Activated CD8-positive, alpha-beta memory T cell treated with anti-CD3 and anti-CD28 coated beads for 4 hours (primary cell): ENCODE measurements around the gene GORASP1.

ENCODE experiments used
- DNase-seq, 2 donors: peaks; one replicate each; pipeline ENCODE4 v3.0.0-alpha.2; 2020; ENCODE audit warnings: low read depth in 2 of 2

Gene GORASP1

DNA sequence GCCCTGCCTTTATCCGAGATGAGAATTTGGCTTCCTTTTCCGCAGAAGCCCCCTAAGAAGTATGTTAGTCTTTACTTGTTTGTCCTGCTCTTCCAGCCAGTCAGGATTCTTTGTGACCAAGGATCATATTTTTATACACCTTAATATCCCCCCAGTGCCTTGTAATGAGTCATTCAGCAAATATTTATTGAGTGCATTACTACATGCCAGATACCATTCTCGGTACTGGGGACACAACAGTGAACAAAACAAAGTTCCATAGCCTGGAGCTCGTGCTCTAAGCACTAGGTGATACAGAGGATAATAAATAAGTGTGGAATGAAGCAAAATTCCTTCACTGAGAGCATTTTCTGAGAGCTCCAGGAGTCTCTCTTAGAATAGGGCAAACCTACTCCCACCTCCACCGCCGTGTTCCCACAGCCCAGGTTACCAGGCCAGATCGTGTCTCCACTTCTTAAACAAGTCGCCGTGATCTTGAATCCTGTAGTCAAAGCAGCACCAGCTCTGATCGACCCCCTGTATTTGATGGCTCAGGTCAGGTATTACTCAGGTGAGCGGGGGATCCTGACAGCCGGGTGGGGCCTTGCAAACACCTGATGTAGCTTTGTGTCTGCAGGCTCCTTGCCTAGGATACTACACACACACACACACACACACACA lies 18.5 kb upstream of the GORASP1 start:
- DNase-seq, result no peak

DNA sequence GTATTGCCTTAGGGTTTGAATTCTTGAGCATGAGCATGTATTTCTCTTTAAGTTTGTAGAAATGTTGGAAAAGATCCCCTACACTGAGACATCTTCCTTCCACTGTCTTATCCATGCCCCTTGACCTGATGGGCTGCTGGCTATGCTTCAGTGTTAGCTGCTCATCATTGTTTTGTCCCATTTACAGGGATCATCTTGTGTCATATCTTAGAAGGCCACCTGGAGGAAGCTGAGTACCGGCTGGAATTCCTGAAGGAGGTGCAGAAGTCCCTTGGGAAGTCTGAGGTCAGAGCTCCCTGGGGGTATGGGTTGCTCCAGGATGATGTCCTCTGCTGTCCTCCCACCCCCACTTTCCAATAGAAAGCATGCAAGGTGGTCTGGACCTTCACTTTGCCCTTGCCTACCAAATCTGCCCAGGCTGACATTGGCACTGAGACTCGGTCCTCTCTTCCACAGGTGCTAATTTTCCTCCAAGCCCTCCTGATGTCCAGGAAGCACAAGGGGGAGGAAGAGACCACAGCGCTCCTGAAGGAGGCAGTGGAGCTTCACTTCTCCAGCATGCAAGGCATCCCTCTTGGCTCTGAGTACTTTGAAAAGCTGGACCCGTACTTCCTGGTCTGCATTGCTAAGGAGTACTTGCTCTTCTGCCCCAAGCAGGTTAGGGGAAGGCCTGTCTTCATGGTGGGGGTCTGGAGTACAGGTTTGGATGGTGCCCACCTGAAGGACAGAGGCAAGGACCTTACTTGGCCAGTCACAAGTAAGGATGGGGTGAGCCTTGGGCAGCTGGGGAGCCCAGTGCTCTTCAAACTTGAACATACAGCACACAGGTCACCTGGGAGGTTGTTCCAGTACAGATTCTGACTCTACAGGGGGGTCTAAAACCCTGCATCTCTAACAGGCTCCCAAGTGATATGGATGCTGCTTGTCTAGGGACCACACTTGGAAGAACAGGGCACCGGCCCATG lies 17.7 kb upstream of the GORASP1 start:
- DNase-seq, result no peak

DNA sequence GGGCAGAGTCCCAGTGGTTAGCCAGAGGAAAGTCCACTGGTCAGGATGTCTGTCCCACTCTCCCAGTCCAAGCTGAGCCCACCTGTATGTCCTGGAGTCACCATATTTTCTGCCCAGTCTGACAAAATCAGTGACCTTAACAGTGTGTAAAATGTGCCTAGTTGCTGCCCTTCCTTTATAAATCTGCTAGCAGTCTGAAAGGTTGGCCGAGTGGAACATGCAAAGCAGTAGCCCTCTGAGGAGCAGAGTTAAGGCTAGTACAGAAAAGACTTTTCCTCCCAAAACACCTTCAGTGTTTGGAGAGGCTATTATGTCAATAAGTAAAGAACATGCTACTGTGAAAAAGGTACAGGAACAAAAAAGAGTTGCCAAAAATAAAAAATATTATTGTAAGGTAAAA lies 15.4 kb upstream of the GORASP1 start:
- DNase-seq, result no peak

DNA sequence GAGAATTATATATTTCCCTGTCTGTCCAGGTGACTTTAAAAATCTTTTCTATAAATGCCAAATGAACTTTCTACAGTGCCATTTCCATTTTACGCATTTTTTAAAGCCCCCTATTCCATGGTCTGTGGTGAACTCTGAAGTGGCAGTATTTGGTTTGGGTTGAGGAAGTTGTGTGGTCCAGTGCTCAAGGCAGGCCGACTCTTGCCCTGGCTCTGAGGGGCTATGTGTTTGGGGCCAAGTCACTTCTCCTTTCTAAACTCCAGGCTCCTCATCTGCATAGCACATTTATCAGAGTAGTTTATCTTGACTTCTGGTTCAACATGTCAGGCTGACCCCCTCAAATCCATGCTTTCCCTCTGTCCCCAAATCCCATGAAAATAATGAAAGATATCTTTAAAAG lies 14.2 kb upstream of the GORASP1 start:
- no peak for DNase-seq

DNA sequence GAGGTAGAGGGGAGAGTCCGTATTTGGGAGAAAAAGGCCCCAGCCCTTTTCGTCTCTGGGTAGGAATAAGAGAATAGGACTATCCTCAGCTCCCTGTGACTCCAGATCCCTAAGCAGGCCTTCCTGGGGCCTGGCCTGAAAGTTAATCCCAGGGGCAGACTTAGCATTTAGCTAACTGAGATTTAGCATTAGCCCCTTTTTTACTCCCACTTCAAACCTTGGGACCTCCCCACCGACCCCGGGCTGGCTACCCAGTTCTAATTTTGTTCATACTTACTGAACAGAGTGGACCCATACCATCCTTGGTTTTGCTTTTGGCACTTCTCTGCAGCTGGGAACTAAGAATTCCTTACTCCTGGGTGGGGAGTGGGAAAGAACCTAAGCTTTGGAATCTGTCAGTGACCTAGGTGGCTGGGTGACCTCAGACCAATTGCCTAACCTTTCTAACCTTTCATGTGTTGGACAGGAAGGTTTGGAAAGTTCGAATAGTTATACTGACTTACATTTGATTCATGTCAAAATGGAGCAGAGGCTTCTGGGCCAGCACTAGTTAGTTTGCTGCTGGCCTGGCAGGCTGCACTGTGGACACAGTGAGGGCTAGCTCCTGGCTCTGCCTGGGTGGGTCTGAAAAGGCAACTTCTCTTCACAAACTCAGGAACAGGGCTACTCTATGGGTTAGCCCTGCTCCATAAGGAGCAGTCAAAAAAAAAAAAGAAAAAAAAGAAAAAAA lies 11.7 kb upstream of the GORASP1 start:
- DNase-seq, result no peak

DNA sequence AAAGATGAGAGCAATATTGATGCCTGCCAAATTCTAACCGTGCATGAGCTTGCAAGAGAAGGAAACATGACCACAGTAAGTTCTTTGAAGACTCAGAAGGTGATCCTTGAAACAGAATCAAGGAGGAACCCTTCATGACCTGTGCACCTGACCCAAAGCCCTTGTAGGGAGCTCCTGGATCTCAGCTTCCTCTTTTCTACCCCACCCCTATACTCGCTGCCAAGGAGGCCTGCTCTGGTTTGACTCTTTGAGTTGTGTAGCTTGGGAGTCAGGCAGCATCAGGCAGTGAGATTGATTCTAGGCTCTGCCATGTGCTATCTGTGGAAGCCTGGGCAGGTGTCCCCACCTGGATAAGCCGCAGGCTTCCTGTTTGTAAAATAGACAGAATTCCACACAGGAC lies 10.7 kb upstream of the GORASP1 start:
- no peak for DNase-seq

DNA sequence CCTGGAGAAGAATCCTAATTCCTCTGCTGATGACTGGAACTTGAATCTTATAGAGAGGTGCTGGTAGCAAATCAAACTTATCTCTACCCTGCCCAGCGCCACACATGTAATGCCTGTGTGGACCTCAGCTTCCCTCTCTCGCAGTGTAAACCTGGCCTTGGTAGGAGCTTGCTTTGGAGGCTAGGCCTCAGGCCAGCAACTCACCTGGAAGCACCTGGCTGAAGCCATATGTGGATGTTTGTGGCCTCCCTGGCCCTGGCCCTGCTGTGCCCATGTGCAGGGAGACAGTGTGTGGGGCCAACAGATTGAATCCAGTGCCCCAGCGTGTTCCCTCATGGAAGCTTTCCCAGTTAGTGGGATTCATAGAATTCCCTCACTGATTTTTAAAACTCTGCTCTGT lies 8.4 kb upstream of the GORASP1 start:
- DNase-seq, result no peak

DNA sequence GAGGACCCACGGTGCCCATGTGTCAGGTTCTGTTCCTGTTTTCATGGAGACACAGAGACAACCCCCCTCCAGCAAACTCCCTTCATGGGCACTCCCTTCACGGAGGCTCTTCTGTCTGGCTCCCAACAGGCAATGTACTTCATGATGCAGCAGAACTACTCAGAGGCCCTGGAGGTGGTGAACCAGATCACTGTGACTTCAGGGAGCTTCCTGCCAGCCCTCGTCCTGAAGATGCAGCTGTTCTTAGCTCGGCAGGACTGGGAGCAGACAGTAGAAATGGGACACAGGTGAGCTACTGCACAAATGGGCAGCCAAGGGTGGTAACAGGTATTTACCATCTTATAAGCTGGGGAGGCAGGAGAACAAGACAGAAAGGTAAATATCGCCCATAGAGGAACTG lies 7.0 kb upstream of the GORASP1 start:
- DNase-seq, result no peak

DNA sequence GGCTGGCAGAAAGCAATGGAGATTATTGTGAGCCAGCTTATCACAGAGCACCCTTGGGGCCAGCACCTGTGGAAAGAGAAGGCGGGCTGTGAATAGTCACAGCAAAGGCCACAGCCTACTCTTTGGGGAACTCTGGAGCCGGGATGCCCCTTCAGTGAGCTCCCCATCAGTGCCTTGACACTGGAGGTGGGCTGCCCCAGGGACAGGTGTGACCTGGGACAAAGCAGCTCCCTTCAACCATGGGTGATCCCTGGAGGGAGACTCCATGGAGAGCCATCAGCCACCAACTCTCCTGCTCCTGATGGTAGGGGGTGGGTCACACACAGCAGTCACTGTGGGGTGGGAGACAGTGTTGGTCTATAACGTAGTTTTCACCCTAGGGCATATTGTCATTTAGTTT lies 5.9 kb upstream of the GORASP1 start:
- no peak for DNase-seq

DNA sequence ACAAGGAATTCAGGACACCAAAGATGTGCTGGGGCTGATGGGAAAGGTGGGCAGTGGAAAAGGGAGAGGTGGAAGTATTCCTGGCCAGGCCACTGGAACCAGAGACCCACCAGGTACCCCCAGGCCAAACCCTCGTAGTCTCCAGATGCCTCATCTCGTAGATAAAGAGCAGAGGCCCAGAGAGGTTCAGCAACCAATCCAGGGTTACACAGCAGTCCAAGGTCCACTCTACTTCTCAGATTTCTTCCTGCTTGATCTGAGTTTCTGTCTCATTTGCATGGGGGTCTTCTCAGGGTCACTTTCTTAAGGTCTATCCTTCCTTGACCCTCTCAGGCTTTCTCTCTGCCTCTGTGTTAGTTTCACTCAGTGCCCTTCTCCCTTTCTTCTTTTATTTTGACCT lies 5.1 kb upstream of the GORASP1 start:
- DNase-seq, result no peak

DNA sequence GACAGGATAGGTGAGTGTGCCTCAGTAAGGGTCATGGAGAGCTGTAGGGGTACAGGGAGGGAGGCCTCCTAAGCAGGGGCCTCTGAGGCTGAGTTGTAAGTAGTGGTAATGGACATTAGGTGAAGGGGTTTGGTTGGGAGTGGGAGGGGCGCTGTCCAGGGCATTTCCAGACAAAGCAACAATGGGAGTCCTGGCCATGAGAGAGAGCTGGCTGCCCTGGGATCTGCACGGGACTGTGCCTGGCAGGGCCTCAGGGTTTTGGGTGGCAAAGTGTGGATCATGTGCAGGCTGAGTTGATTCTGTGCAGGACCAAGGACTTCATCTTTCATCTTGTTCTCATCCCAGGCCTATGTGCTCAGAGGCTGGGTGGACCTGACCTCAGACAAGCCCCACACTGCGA lies 4.7 kb upstream of the GORASP1 start:
- no peak for DNase-seq

DNA sequence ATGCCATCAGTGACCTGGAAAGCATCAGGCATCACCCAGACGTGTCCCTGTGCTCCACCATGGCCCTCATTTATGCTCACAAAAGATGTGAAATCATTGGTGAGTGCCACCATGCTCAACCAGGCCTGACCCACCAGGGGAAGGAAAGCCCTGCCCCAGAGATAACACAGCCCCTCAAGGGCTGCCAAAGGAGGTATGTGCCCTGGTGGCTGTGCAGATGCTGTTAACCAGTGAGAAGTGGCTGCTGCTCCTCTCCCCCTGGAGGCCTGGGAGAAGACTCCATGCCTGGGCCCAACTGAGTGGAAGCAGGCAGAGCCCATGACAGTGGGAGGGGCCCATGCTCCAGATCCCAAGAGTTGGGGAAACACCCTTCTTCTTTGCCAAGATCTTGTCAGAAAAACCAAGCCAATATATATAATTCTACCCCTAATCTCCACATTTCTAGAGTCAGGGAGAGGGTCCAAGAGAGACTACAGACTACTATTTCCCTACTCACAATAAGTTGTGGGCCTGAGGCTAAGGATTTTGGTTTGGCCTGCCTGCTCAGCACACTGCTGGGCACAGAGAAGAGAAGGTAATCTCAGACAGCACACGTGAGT lies 2.7 kb upstream of the GORASP1 start:
- DNase-seq, result no peak

DNA sequence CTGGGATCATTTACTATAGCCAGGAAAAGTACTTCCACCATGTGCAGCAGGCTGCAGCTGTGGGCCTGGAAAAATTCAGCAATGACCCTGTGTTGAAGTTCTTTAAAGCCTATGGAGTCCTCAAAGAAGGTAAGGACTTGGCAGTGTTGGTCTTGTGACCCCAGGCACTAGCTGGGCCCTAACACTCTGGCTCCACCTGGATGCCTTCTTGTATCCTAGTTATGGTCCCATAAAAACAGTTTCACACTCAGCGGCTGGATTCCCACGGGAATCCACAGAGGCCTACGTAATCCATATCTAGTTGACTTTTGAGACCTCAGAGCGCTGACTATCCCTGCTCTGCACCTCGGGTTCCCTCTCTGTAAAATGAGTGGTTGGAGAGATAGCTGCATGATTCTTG lies 1.7 kb upstream of the GORASP1 start:
- no peak for DNase-seq

DNA sequence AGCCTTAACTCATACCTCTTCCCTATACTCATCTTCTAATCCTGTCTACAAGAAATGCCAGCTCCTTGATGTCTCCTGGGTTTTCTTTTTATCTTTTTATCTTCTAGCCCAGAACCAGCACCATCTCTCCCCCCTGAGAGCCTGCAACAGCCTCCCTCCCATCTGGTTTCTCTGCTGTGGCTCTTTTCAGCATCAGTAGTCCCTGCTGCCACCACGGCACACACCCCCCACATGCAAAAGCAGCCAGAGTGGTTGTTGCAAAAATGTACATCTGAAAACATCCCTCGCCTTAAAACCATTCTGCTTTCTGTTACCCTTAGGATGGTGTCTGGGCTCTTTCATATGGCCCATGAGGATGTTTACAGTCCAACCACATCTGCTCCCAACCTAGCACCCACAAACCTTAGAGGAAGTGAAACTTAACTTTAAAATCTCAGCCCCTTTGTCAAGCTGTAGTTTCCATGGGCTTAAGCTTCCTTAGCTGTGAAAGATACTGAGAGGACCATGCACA lies 828 bp upstream of the GORASP1 start:
- no peak for DNase-seq

DNA sequence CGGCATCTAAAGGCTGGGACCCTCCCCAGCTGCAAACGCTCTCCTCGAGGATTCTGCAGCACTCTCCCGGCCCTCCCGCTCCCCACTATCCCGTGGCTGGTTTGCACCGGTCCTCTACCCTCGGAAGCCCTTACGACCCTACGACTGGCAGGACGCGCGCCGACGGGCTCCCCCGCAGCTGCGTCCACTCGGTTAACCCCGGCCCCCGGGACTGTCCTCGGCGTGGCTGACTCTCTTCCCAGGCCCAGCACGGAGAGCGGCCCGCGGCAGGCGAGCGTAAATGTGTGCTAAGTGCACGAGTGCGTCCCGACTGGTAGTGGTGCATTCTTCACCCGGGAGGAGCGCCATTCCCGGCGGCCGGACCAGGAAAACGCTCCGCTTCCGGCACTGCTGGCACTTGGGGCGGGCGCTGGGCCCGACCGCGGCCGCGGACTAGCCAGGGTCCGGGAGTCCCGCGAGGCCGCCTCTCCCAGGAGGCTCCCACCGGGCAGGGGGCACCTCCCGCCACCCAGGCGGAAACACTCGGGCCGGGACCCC lies 508 bp downstream of the GORASP1 start:
- DNase-seq, result no peak

DNA sequence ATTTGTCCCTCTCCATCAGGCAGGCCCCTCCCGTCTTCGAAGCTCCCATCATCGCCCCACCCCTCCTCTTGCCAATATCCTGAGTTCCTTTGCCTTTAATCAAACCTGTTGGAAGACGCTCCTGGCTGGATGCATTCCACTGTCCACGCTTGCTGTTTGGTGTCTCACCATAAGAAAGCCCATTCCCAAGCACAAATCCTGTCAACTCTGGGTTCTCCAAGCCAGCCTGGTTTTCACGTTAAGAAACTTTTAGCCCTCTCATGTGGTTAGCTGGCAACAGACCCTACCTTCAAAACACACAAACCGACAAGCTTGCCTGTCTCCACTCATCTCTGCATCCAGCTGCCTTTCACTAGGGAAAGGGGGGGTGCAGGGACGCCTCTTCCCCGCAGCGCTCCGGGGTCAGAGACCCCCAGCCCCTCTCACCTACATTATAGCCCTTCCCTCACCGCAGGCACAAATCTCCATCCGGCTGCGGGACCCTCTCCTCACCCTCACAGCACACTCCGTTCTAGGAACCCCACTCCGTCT lies 1.1 kb downstream of the GORASP1 start:
- no peak for DNase-seq

DNA sequence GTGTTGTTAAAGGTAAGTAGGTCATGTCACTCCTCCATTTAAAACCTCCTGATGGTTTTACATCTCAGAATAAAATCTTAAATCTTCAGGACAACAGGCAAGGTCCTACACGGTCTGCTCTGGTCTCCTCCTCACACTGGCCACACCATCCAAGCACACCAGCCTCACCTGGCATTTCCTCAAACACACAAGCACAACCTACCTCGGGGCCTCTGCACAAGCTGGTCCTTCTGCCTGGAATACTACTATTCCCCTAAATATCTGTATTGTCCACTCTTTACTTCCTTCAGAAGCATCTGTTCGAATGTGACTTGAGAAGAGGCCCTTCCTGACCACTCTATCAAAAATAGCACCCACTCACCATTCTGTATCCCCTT lies 1.8 kb downstream of the GORASP1 start:
- no peak for DNase-seq

DNA sequence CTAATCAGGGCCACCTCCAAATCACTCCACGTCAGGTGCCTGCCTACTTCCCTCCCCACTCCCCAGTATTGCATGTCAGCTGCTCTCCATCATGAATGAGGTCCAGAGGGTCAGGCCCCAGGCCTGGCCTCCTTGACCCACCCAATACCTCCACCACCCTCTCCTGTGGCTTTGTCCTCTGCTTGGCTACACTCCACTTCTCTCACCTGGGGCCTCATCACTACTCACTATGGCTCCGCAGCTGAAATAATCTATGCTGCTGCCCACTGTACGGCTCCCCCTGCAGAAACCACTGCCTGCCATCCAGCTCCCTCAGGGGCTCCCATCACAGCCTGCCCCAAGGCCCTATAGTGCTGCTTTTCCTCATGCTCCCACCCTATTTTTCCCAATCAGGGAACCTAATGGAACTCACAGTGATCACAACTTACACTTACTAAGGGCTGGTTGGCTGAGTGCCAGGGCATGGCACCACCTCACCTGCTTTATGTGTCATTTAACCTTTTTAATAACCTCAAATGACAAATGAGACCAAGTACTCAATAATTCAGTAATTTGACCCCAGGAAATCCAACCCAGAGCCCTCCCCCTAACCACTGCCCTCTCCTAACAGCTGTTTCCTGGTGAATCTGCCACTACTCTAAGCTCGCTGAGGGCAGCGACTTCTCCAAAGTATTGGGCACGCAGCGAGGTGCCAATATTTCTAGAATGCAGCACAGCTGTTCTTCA lies 2.3 kb downstream of the GORASP1 start:
- no peak for DNase-seq

DNA sequence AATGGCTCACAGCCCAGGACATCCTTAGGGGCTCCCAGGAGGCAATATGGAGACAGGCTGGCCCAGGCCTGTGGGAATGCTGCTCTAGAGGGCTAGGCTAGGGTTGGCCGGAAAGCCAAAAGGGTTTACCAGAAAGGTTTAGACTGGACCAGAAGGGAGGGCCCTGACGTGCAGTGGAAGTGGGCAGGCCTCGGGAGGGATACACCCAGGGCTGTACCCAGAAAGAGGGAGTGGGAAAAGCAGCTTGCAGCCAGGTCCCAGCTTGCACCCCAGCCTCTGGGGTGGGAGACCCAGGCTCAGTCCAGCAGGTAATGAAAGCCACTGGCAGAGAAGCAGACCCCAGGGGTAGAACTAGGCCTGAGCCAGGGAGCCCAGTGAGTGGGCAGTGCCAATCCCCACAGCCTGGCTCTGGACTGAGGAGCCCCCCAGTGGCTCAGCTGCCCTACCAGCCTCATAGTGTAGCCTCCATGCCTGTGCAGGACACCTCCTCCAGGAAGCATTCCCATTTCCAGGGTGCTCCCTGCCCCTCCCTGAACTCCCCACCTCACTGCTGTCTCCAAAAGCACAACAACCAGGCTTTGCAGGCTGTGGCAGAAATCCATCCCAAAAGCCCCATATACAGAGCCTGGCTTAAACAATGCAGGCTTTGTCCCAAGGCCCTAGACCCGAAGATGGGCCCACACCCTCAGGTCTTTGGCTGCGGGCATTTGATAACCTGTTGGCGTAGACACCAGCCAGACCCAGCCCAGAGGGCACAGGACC lies 3.5 kb downstream of the GORASP1 start:
- no peak for DNase-seq

DNA sequence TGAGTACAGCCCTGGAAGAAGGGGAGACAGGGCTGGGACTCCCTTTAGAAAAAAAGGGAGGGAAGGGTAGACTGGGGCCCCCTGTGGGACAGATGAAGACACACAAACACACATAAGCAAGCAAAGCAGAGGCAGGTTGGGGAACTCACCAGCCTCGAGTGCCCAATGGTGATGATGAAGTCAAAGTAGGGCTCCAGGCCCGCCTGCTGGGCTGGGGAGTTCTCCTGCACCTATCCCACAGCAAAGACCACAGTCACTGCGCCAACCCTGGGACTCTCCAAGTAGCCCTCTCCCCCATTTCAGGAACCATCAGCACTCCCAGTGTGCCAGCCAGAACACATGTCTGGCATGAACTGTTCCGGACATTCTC lies 4.1 kb downstream of the GORASP1 start:
- no peak for DNase-seq
